SK-N-SH (cell line): ENCODE results near the gene ACE.
A peak's percentile ranks its signal among the peaks of the same experiment; 100 is the strongest.

ENCODE experiments used
- CTCF ChIP-seq: fragments of 200-600 bp; sonication (generic); IDR thresholded peaks from 2 replicates; pipeline ENCODE4 v1.6.1; 2017; ENCODE audit warnings: antibody characterized with exemption, mild to moderate bottlenecking, moderate library complexity
- ELF1 ChIP-seq: IDR thresholded peaks from 2 replicates; pipeline ENCODE4 v1.4.0; 2012
- EP300 ChIP-seq, 2 experiments: IDR thresholded peaks; 2 replicates each; pipeline versions ENCODE4 v1.4.0 to v1.6.1; 2012; ENCODE audit warnings: borderline replicate concordance in 1 of 2, low read depth in 1 of 2, low read length in 1 of 2
- FOXM1 ChIP-seq: IDR thresholded peaks from 2 replicates; pipeline ENCODE4 v1.4.0; 2012; ENCODE audit warnings: low read depth, mild to moderate bottlenecking
- MXI1 ChIP-seq: IDR thresholded peaks from 2 replicates; pipeline ENCODE4 v1.6.1; 2012; ENCODE audit warnings: mild to moderate bottlenecking, low read depth, low read length, improper control_type of control experiment
- PBX3 ChIP-seq: IDR thresholded peaks from 2 replicates; pipeline ENCODE4; 2012
- POLR2AphosphoS5 ChIP-seq: IDR thresholded peaks from 2 replicates; pipeline ENCODE4 v1.6.1; 2012; ENCODE audit warnings: low read depth, low read length
- REST ChIP-seq: IDR thresholded peaks from 2 replicates; pipeline ENCODE4 v1.6.1; 2012; ENCODE audit warnings: mild to moderate bottlenecking, low read depth, low read length, moderate library complexity
- RXRA ChIP-seq: IDR thresholded peaks from 2 replicates; pipeline ENCODE4 v1.4.0; 2012; ENCODE audit warnings: low read depth, mild to moderate bottlenecking, borderline replicate concordance
- SIN3A ChIP-seq: IDR thresholded peaks from 2 replicates; pipeline ENCODE4 v1.6.1; 2012; ENCODE audit warnings: low read depth, mild to moderate bottlenecking, low read length, moderate library complexity, borderline replicate concordance
- SMC3 ChIP-seq: IDR thresholded peaks from 2 replicates; pipeline ENCODE4 v1.6.1; 2012; ENCODE audit warnings: low read depth, low read length, improper control_type of control experiment
- TCF12 ChIP-seq: IDR thresholded peaks from 2 replicates; pipeline ENCODE4 v1.4.0; 2012
- USF2 ChIP-seq: fragments of 150-350 bp; IDR thresholded peaks from 2 replicates; pipeline ENCODE4 v1.6.1; 2017; ENCODE audit warnings: antibody characterized with exemption, low read length, low read depth, borderline replicate concordance
- YY1 ChIP-seq: IDR thresholded peaks from 2 replicates; pipeline ENCODE4 v1.4.0; 2012; ENCODE audit warnings: low read depth, mild to moderate bottlenecking

- peak; percentile 75 for TF ChIP-seq MXI1
- no peak; the same call in 1 of the 2 replicates for TF ChIP-seq SIN3A
- TF ChIP-seq RXRA = no peak
- peak; percentile 54 for TF ChIP-seq CTCF
- no peak for TF ChIP-seq YY1
- no peak for TF ChIP-seq USF2
- TF ChIP-seq ELF1 = no peak
- no peak for TF ChIP-seq EP300 (IDR thresholded peaks at IDR 0.05; ENCODE audit: borderline replicate concordance in 1 of 2, low read depth in 1 of 2, low read length in 1 of 2)
- TF ChIP-seq POLR2AphosphoS5 = no peak; the same call in 1 of the 2 replicates
- peak; percentile 22; the same call in 1 of the 2 replicates for TF ChIP-seq SMC3
- 0 out of 2 replicates have a peak, but pooled peaks have one; percentile 14 for TF ChIP-seq REST
- no peak for TF ChIP-seq TCF12
- TF ChIP-seq FOXM1 = no peak
- TF ChIP-seq PBX3 = no peak
Measured at GRCh38 chr17:63445954-63446752, 30.7 kb upstream of the ACE start, which contains the start of gene CYB561.
